Heart left ventricle (tissue), 13 donors: Measurements from ENCODE around the gene GTF2IRD2.
"Not testable (repeated sequence)": the region's sequence is repeated elsewhere in the genome, so short reads cannot be mapped to it uniquely, and the experiment has no call there.

ENCODE experiments used
- POLR2A ChIP-seq, 2 donors: fragments of 450-650 bp; IDR thresholded peaks; one replicate each; pipeline ENCODE4 v1.6.1; 2017; ENCODE audit warnings: antibody characterized with exemption in 2 of 2, mild to moderate bottlenecking in 2 of 2, moderate library complexity in 2 of 2
- TF ChIP-seq, protein P1 (sequence below), 12 donors: fragments of 200-600 bp; sonication (generic) in 4 of 12; IDR thresholded peaks; one replicate each; pipeline versions ENCODE4 v1.5.0 to v1.8.0; 2018 to 2022; ENCODE audit warnings: antibody characterized with exemption in 12 of 12, mild to moderate bottlenecking in 5 of 12
- donor health status: ischemic (EF 13 %, LVEDD 7.1; RV severe dilation, severe dysfunction).
- donor health status: DM: no; HTN: yes; CAD: no.
- donor health status: DM: no; HTN: no; CAD: no.
- donor health status: ischemic (EF 25% LVEDD 6.9; RV normal size, moderate dysfunction).
- donor health status: ischemic (EF 25% LVEDD 5.7; RV mildly dilated, moderate dysfunction).
- donor health status: ischemic (EF 35%, LVEDD 5.7; RV mildly dilated, moderate dysfunction).
- donor health status: nonischemic (EF 11% LVEDD 7.7; RV severe dilation, severe dysfunction).
- donor health status: DM: yes; HTN: yes; CAD: no.
- donor health status: PGD.
- donor health status: ischemic (EF 29% LVEDD 5.4; RV normal size, mild dysfunction).
- donor health status: nonischemic (EF 23%, LVEDD 6.1; RV moderate dilation, normal function).

DNA sequence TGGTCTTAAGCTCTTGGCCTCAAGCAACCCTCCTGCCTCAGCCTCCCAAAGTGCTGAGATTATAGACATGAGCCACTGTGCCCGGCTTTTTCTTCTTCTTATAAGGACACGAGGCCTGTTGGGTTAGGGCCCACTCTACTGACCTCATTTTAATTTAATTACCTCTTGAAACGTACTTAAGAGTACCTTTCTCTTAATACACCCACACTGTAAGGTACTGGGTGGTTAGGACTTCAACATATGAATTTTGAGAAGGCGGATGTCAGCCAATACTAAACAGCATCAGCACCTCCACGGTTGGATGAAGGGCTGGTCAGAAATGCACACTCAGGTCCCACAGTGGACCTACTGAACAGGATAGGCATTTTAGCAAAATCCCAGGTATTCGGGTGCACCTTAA lies 69.7 kb downstream of the GTF2IRD2 start:
- TF ChIP-seq, protein P1, sequence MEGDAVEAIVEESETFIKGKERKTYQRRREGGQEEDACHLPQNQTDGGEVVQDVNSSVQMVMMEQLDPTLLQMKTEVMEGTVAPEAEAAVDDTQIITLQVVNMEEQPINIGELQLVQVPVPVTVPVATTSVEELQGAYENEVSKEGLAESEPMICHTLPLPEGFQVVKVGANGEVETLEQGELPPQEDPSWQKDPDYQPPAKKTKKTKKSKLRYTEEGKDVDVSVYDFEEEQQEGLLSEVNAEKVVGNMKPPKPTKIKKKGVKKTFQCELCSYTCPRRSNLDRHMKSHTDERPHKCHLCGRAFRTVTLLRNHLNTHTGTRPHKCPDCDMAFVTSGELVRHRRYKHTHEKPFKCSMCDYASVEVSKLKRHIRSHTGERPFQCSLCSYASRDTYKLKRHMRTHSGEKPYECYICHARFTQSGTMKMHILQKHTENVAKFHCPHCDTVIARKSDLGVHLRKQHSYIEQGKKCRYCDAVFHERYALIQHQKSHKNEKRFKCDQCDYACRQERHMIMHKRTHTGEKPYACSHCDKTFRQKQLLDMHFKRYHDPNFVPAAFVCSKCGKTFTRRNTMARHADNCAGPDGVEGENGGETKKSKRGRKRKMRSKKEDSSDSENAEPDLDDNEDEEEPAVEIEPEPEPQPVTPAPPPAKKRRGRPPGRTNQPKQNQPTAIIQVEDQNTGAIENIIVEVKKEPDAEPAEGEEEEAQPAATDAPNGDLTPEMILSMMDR (IDR thresholded peaks at IDR 0.05): not testable (repeated sequence)
- not testable (repeated sequence) for TF ChIP-seq POLR2A (IDR thresholded peaks at IDR 0.05)
